Measurements from ENCODE around the gene MOV10L1. TPM values are rescaled to one million over a fixed set of nuclear protein-coding genes. Genes with fewer than 3 reads are reported as not detected.

MOV10L1 gene
- total and polyA plus RNA-seq, 9 of the 15 experiments (the other 6 are each of a cell fraction or from before 2014, with no cell fraction given): 0.06 to 0.43 (median 0.15) TPM

GRCh38 chr22:50125029-50125428 is 35.2 kb downstream of the MOV10L1 start:
- no TSS peak for BruUV-seq (replicated peaks)
- Histone ChIP-seq H3K4me2 (ENCODE audit: insufficient read depth, low read length) (no peak overlapping the region), H3K9me1 (ENCODE audit: control insufficient read depth, insufficient read depth, low read length) (no peaks in the 10 kb centered on the region), H3K9ac (ENCODE audit: insufficient read depth in 1 of 2, low read depth in 2 of 2, low read length in 2 of 2) (no peak overlapping the region), H3K9me3 (replicated peaks; ENCODE audit: control insufficient read depth, insufficient read depth, low read depth, low read length) (peaks cover 2% of the 10 kb centered on the region; the same call in 1 of the 2 replicates), H3K4me1 (replicated peaks in 1 of 2; ENCODE audit: control insufficient read depth in 2 of 2, insufficient read depth in 2 of 2, low read length in 2 of 2) (peaks cover 0 to 2% of the 10 kb centered on the region in 2 experiments; a peak in 1 of 5 replicates), H3K4me3 (no peak overlapping the region), H3K27me3 (ENCODE audit: control insufficient read depth in 2 of 2, insufficient read depth in 2 of 2, low read length in 2 of 2) (no peaks in the 10 kb centered on the region), H3K27ac (ENCODE audit: extremely low read depth, low read depth, low read length) (no peak overlapping the region), H3K36me3 (ENCODE audit: control insufficient read depth, insufficient read depth, low read length) (no peaks in the 10 kb centered on the region), H3K79me2 (ENCODE audit: control insufficient read depth, insufficient read depth, low read length) (no peaks in the 10 kb centered on the region), H2AFZ (ENCODE audit: low read depth, low read length) (no peak overlapping the region), H4K20me1 (replicated peaks; ENCODE audit: control insufficient read depth, insufficient read depth, low read length) (no peaks in the 10 kb centered on the region)
- in situ Hi-C loops (cut with MboI) (no loop called here), intact Hi-C loops (cut with micrococcal nuclease) (no loop called here)
- DNase-seq (ENCODE audit: extremely low read depth in 1 of 4, low spot score in 3 of 4): no peak
- FAIRE-seq: no peak
- no peak for ATAC-seq
- 54% methylated on average over 9 of the region's 9 CpGs for WGBS (ENCODE audit: insufficient coverage, low coverage, missing lambda C conversion rate)
- no peak for TF ChIP-seq NR0B1 (IDR thresholded peaks at IDR 0.05; ENCODE audit: partially characterized antibody)
- CTCF ChIA-PET (ENCODE audit: low intra/inter-chr PET ratio): no interaction called here
- POLR2A ChIA-PET: no interaction called here

- FAIRE-seq (peak; percentile 6), ATAC-seq (no peak), DNase-seq (ENCODE audit: extremely low read depth in 1 of 4, low spot score in 3 of 4) (no peak)
- Histone ChIP-seq H3K9ac (ENCODE audit: insufficient read depth in 1 of 2, low read depth in 2 of 2, low read length in 2 of 2) (no peak overlapping the region), H3K9me1 (ENCODE audit: control insufficient read depth, insufficient read depth, low read length) (no peaks in the 10 kb centered on the region), H3K4me3 (no peak overlapping the region), H3K9me3 (replicated peaks; ENCODE audit: control insufficient read depth, insufficient read depth, low read depth, low read length) (no peaks in the 10 kb centered on the region), H3K27ac (ENCODE audit: extremely low read depth, low read depth, low read length) (no peak overlapping the region), H3K36me3 (ENCODE audit: control insufficient read depth, insufficient read depth, low read length) (no peaks in the 10 kb centered on the region), H3K27me3 (ENCODE audit: control insufficient read depth in 2 of 2, insufficient read depth in 2 of 2, low read length in 2 of 2) (no peaks in the 10 kb centered on the region; a peak in 1 of 5 replicates), H3K4me2 (ENCODE audit: insufficient read depth, low read length) (no peak overlapping the region), H3K79me2 (ENCODE audit: control insufficient read depth, insufficient read depth, low read length) (no peaks in the 10 kb centered on the region), H3K4me1 (replicated peaks in 1 of 2; ENCODE audit: control insufficient read depth in 2 of 2, insufficient read depth in 2 of 2, low read length in 2 of 2) (no peaks in the 10 kb centered on the region), H4K20me1 (replicated peaks; ENCODE audit: control insufficient read depth, insufficient read depth, low read length) (no peaks in the 10 kb centered on the region), H2AFZ (ENCODE audit: low read depth, low read length) (no peak overlapping the region)
- TF ChIP-seq, protein P1, sequence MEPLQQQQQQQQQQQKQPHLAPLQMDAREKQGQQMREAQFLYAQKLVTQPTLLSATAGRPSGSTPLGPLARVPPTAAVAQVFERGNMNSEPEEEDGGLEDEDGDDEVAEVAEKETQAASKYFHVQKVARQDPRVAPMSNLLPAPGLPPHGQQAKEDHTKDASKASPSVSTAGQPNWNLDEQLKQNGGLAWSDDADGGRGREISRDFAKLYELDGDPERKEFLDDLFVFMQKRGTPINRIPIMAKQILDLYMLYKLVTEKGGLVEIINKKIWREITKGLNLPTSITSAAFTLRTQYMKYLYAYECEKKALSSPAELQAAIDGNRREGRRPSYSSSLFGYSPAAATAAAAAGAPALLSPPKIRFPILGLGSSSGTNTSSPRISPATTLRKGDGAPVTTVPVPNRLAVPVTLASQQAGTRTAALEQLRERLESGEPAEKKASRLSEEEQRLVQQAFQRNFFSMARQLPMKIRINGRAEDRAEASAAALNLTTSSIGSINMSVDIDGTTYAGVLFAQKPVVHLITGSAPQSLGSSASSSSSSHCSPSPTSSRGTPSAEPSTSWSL (CRISPR knock-in tag; IDR thresholded peaks at IDR 0.05; ENCODE audit: borderline replicate concordance): no peak
- no peak for TF ChIP-seq SNRNP70 (optimal IDR thresholded peaks at IDR 0.05; ENCODE audit: low read depth, low read length)
- TF ChIP-seq CHD2 (IDR thresholded peaks at IDR 0.05; ENCODE audit: low read depth, low read length): no peak
- POLR2A ChIA-PET: interaction anchor here (0.7 kb wide), 1 partner anchor 11 kb away, joined by 3 read pairs; no protein-coding TSS in a partner anchor
- 64% methylated on average over 10 of the region's 10 CpGs for WGBS (ENCODE audit: insufficient coverage, low coverage, missing lambda C conversion rate)
- CTCF ChIA-PET (ENCODE audit: low intra/inter-chr PET ratio): no interaction called here
- in situ Hi-C loops (cut with MboI) (no loop called here), intact Hi-C loops (cut with micrococcal nuclease) (no loop called here)
- BruUV-seq (replicated peaks): no TSS peak
These were observed 39.4 kb downstream of the MOV10L1 start for GRCh38 chr22:50129121-50129736.

All from K562 (cell line).